WTC11 (cell line): Measurements from ENCODE around the gene NHERF2.

Source experiments
- NFE2L1 ChIP-seq: sonication (generic); formaldehyde crosslinking; IDR thresholded peaks from 2 replicates; pipeline ENCODE4 v1.8.1; 2023; ENCODE audit warnings: missing genetic modification reagents
- SP1 ChIP-seq: sonication (generic); formaldehyde crosslinking; conservative IDR thresholded peaks from 2 replicates; pipeline ENCODE4 v1.8.1; 2022; ENCODE audit warnings: missing genetic modification reagents
- TP53 ChIP-seq: sonication (generic); formaldehyde crosslinking; IDR thresholded peaks from 2 replicates; pipeline ENCODE4 v1.8.1; 2023; ENCODE audit warnings: mild to moderate bottlenecking, missing genetic modification reagents
- TF ChIP-seq, protein P1 (sequence below): sonication (generic); formaldehyde crosslinking; IDR thresholded peaks from 2 replicates; pipeline ENCODE4 v1.8.0; 2022; ENCODE audit warnings: missing genetic modification reagents
- TF ChIP-seq, protein P2 (sequence below): sonication (generic); formaldehyde crosslinking; IDR thresholded peaks from 2 replicates; pipeline ENCODE4 v1.8.1; 2022; ENCODE audit warnings: low read depth, mild to moderate bottlenecking, moderate library complexity, missing genetic modification reagents, borderline replicate concordance
- TF ChIP-seq, protein P3 (sequence below): sonication (generic); formaldehyde crosslinking; IDR thresholded peaks from 2 replicates; pipeline ENCODE4 v1.8.1; 2023; ENCODE audit warnings: mild to moderate bottlenecking, missing genetic modification reagents
- TF ChIP-seq, protein P4 (sequence below): sonication (generic); formaldehyde crosslinking; IDR thresholded peaks from 2 replicates; pipeline ENCODE4 v1.8.1; 2023; ENCODE audit warnings: mild to moderate bottlenecking, moderate library complexity, missing genetic modification reagents

DNA sequence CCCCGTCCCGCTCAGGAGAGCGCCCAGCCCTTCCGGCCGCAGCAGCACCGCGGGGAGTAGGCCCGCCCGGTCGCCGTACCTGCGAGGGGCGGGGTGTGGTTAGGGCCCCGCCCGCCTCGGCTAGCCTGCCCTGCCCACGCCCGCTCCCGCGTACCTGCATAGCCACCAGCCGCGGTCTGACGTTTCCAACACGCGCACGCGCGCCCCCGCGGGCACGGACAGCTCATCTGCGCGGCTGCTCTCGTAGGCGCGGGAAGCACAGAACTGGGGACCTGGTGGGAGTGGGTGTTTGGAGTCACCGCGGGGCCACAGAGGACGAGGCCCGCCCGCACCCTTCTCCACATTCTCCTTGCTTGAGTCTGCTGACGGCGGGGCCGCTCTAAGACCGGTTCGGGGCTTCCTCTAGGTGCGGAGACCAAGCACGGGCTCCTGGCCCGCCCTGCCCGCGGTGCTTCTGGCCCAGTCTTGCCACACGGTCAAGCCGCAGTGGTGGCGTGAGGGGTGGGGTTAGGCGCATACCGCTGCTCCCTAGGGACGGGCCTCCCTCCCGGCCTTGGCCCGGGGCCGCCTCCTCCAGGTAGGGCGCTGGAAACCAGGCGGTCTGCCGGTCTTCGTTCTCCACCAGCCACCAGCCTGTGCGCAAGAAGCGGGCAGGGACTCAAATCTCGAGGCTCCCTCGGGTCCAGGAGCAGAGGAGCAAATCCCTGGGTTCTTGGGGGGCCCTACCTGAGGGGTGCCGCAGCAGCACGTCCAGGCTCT, 47.3 kb upstream of the NHERF2 start:
- peak; percentile 94 for TF ChIP-seq TP53 (CRISPR knock-in tag)
- TF ChIP-seq, protein P1, sequence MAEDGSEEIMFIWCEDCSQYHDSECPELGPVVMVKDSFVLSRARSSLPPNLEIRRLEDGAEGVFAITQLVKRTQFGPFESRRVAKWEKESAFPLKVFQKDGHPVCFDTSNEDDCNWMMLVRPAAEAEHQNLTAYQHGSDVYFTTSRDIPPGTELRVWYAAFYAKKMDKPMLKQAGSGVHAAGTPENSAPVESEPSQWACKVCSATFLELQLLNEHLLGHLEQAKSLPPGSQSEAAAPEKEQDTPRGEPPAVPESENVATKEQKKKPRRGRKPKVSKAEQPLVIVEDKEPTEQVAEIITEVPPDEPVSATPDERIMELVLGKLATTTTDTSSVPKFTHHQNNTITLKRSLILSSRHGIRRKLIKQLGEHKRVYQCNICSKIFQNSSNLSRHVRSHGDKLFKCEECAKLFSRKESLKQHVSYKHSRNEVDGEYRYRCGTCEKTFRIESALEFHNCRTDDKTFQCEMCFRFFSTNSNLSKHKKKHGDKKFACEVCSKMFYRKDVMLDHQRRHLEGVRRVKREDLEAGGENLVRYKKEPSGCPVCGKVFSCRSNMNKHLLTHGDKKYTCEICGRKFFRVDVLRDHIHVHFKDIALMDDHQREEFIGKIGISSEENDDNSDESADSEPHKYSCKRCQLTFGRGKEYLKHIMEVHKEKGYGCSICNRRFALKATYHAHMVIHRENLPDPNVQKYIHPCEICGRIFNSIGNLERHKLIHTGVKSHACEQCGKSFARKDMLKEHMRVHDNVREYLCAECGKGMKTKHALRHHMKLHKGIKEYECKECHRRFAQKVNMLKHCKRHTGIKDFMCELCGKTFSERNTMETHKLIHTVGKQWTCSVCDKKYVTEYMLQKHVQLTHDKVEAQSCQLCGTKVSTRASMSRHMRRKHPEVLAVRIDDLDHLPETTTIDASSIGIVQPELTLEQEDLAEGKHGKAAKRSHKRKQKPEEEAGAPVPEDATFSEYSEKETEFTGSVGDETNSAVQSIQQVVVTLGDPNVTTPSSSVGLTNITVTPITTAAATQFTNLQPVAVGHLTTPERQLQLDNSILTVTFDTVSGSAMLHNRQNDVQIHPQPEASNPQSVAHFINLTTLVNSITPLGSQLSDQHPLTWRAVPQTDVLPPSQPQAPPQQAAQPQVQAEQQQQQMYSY = no peak
- peak; percentile 35; the same call in 1 of the 2 replicates for TF ChIP-seq SP1 (CRISPR knock-in tag)
- TF ChIP-seq, protein P2, sequence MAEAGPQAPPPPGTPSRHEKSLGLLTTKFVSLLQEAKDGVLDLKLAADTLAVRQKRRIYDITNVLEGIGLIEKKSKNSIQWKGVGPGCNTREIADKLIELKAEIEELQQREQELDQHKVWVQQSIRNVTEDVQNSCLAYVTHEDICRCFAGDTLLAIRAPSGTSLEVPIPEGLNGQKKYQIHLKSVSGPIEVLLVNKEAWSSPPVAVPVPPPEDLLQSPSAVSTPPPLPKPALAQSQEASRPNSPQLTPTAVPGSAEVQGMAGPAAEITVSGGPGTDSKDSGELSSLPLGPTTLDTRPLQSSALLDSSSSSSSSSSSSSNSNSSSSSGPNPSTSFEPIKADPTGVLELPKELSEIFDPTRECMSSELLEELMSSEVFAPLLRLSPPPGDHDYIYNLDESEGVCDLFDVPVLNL = no peak
- TF ChIP-seq, protein P3, sequence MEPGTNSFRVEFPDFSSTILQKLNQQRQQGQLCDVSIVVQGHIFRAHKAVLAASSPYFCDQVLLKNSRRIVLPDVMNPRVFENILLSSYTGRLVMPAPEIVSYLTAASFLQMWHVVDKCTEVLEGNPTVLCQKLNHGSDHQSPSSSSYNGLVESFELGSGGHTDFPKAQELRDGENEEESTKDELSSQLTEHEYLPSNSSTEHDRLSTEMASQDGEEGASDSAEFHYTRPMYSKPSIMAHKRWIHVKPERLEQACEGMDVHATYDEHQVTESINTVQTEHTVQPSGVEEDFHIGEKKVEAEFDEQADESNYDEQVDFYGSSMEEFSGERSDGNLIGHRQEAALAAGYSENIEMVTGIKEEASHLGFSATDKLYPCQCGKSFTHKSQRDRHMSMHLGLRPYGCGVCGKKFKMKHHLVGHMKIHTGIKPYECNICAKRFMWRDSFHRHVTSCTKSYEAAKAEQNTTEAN = peak; percentile 56; the same call in 1 of the 2 replicates
- TF ChIP-seq, protein P4, sequence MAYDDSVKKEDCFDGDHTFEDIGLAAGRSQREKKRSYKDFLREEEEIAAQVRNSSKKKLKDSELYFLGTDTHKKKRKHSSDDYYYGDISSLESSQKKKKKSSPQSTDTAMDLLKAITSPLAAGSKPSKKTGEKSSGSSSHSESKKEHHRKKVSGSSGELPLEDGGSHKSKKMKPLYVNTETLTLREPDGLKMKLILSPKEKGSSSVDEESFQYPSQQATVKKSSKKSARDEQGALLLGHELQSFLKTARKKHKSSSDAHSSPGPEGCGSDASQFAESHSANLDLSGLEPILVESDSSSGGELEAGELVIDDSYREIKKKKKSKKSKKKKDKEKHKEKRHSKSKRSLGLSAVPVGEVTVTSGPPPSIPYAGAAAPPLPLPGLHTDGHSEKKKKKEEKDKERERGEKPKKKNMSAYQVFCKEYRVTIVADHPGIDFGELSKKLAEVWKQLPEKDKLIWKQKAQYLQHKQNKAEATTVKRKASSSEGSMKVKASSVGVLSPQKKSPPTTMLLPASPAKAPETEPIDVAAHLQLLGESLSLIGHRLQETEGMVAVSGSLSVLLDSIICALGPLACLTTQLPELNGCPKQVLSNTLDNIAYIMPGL (CRISPR knock-in tag) = peak; percentile 8; the same call in 1 of the 2 replicates
- TF ChIP-seq NFE2L1 (CRISPR knock-in tag) = peak; percentile 80; the same call in 1 of the 2 replicates
